Activated CD4-positive, alpha-beta T cell treated with anti-CD3 and anti-CD28 coated beads, Interleukin-2, amount 10 ng/mL, durations not matched to agents 7 days and 5 days (primary cell): ENCODE results near the gene BRCA1. TPM values are rescaled to one million over a fixed set of nuclear protein-coding genes. Genes with fewer than 3 reads are reported as not detected.
"Not testable (repeated sequence)": the region's sequence is repeated elsewhere in the genome, so short reads cannot be mapped to it uniquely, and the experiment has no call there.

Experiments used
- CTCF ChIA-PET: fragments of 350-600 bp; sonication (Branson Sonifier 250); formaldehyde crosslinking; loops from one replicate; lab custom pipeline; 2021; ENCODE audit warnings: antibody characterized with exemption; lab: Charles Lee
- POLR2A ChIA-PET: fragments of 350-600 bp; sonication (Branson Sonifier 250); formaldehyde crosslinking; loops from one replicate; lab custom pipeline; 2021; ENCODE audit warnings: antibody characterized with exemption; lab: Charles Lee
- DNase-seq: peaks from one replicate; pipeline ENCODE4 v3.0.0-alpha.2; 2020
- H3K27ac Mint-ChIP-seq: one replicate; pipeline ENCODE4 v1.8.0; 2021; ENCODE audit warnings: mild to moderate bottlenecking, moderate library complexity, mixed read lengths
- H3K27me3 Mint-ChIP-seq: one replicate; pipeline ENCODE4 v1.8.0; 2021; ENCODE audit warnings: mixed read lengths
- H3K36me3 Mint-ChIP-seq: one replicate; pipeline ENCODE4 v1.8.0; 2021; ENCODE audit warnings: low read depth, mixed read lengths
- H3K4me1 Mint-ChIP-seq: one replicate; pipeline ENCODE4 v1.8.0; 2021; ENCODE audit warnings: mixed read lengths
- H3K4me3 Mint-ChIP-seq: one replicate; pipeline ENCODE4 v1.8.0; 2021; ENCODE audit warnings: mild to moderate bottlenecking, moderate library complexity, mixed read lengths
- H3K9me3 Mint-ChIP-seq: one replicate; pipeline ENCODE4 v1.8.0; 2021; ENCODE audit warnings: mixed read lengths
- total RNA-seq, 2 experiments: library from RNA; stranded (reverse); gene quantifications; one replicate each; pipeline ENCODE4 v1.2.3, GENCODE V29; 2021

The BRCA1 gene
- total RNA-seq, 2 experiments from 2014 or later, result 67.4 to 76.0 TPM

DNA sequence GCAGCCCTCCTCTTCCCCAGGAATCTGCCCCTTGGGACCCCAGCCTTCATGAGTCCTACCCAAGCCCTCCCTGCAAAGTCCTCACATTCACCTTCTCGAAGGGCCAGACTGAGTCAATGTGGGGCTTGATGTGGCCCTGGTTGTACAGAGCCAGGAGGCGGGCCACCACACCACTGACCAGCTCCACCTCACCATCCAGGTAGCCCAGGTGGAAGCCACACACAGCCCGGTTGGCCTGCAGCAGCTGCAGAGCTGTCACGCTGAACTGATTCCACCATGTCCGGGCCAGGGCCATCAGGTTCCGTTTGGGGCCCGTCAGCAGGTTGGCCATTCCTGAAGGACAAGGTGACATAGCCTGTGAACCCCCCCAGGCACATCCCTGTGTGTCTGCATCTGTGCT, 108.9 kb downstream of the BRCA1 start:
- CTCF ChIA-PET, result no interaction called here
- Mint-ChIP-seq H3K4me3 (no peak overlapping the region), H3K27ac (no peak overlapping the region)

GRCh38 chr17:43015579-43015978, 109.6 kb downstream of the BRCA1 start:
- CTCF ChIA-PET, result interaction anchor here (1.2 kb wide), 1 partner anchor 18 kb away, joined by 4 read pairs; the partner anchor contains the start of gene RPL27
- H3K4me1 Mint-ChIP-seq, result peaks cover 38% of the 10 kb centered on the region

More for the DNA sequence above, 108.9 kb downstream of the BRCA1 start:
- H3K9me3 Mint-ChIP-seq, result no peaks in the 10 kb centered on the region
- peaks cover 16% of the 10 kb centered on the region for H3K36me3 Mint-ChIP-seq
- POLR2A ChIA-PET, result no interaction called here
- no peak for DNase-seq
- peaks cover 37% of the 10 kb centered on the region for H3K4me1 Mint-ChIP-seq
- H3K27me3 Mint-ChIP-seq, result peaks cover 3% of the 10 kb centered on the region

DNA sequence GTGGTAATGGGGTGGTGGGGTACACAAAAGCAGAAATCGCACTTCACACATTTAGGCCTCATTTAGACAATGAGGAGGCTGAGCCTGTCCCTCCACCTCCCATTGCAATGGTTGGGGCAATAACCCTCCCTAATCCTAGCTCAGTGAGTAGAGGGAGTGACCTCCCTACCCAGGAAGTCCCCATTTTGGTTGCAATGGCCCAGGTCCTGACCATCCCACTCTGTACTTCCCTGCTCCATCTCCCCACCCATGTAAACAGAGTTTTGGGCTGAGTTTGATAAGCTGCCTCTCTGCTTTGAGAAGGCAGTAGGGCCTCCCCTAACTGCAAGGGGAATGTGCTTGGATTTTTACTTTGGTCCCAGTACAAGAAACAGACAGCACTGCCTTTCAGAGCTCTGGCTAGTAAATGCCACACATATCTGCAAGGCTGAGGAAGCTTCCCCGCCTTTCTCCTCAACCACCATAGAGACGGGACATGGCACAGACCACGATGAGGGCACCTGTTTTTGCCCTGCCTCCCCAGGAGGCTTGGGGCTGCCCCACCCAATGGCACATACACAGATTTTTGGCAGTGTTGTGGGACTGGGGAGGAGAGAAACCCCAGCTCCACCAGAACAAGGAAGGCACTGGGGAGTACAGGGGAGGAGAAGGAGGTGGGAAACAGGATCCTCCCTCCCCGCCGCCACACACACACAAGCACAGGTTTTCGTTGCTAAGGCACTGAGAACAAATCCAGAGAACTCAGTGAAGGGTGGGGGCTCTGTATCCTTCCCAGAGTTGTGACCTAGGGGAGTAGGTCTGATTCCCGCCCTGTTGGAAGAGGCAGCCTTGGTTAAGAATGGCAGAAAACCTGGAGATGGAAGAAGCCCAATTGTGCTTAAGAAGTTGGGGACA, 110.3 kb downstream of the BRCA1 start:
- POLR2A ChIA-PET, result no interaction called here

More at GRCh38 chr17:43015579-43015978, 109.6 kb downstream of the BRCA1 start:
- Mint-ChIP-seq H3K27me3 (no peaks in the 10 kb centered on the region), H3K4me3 (no peak overlapping the region), H3K36me3 (peaks cover 21% of the 10 kb centered on the region), H3K27ac (no peak overlapping the region), H3K9me3 (no peaks in the 10 kb centered on the region)
- POLR2A ChIA-PET, result no interaction called here
- no peak for DNase-seq

GRCh38 chr17:43014020-43014648, 111.0 kb downstream of the BRCA1 start:
- ChIA-PET CTCF (interaction anchor here (1.0 to 1.9 kb wide), 4 partner anchors 8 to 16 kb away, joined by 3 to 6 read pairs (median 4); partner anchors contain the start of genes IFI35, RPL27 and VAT1), POLR2A (no interaction called here)
- no peak for DNase-seq
- Mint-ChIP-seq H3K36me3 (peaks cover 28% of the 10 kb centered on the region), H3K9me3 (no peaks in the 10 kb centered on the region), H3K27me3 (no peaks in the 10 kb centered on the region), H3K4me1 (peaks cover 36% of the 10 kb centered on the region), H3K27ac (no peak overlapping the region), H3K4me3 (no peak overlapping the region)

More for the DNA sequence above, 110.3 kb downstream of the BRCA1 start:
- DNase-seq, result no peak
- peaks cover 28% of the 10 kb centered on the region for H3K36me3 Mint-ChIP-seq
- H3K27ac Mint-ChIP-seq, result no peak overlapping the region
- no peak overlapping the region for H3K4me3 Mint-ChIP-seq
- H3K27me3 Mint-ChIP-seq, result no peaks in the 10 kb centered on the region
- no peaks in the 10 kb centered on the region for H3K9me3 Mint-ChIP-seq
- peaks cover 42% of the 10 kb centered on the region for H3K4me1 Mint-ChIP-seq
- CTCF ChIA-PET, result interaction anchor here (1.1 to 1.2 kb wide), 2 partner anchors 9 to 17 kb away, joined by 4 to 6 read pairs; partner anchors contain the start of genes IFI35 and RPL27

DNA sequence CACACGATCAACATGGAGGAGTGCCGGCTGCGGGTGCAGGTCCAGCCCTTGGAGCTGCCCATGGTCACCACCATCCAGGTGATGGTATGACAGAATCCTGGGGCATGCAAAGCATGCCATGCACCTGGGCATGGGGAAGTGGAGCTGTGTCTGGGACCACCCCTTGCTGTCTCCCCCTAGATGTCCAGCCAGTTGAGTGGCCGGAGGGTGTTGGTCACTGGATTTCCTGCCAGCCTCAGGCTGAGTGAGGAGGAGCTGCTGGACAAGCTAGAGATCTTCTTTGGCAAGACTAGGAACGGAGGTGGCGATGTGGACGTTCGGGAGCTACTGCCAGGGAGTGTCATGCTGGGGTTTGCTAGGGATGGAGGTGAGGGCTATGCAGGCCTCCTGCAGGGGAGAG, 111.9 kb downstream of the BRCA1 start:
- Mint-ChIP-seq H3K27ac (no peak overlapping the region), H3K27me3 (no peaks in the 10 kb centered on the region)
- POLR2A ChIA-PET, result interaction anchor here (0.6 kb wide), 1 partner anchor 9 kb away, joined by 6 read pairs; the partner anchor contains the start of gene VAT1

DNA sequence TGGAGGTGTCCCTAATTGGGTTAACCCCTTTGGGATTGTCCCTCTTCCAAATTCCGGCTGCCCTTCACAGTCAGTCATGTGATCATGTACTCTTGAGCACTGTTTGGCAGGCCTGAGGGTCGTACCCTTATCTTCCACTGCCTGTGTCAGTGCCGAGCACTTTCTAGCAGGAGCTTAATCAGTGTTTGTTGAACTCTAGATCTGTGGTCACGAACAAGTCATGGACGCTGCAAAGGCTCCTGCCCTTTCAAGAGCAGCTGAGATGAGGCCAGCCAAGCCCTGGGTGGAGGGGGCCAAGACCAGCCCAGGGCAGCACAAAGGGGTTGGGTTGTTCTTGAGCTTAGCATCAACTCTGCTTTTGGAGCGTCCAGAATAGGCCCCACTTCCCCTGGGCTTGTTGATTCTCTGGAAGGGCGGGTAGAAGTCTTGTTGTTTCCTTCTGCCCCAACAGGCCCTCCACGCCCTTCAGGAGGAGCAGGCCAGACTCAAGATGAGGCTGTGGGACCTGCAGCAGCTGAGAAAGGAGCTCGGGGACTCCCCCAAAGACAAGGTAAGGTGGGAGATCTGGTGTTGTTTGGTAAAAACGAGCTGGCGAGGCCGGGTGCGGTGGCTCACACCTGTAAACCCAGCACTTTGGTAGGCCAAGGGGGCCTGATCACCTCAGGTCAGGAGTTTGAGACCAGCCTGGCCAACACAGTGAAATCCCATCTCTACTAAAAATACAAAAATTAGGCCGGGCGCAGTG, 113.3 kb downstream of the BRCA1 start:
- no peak overlapping the region for H3K27ac Mint-ChIP-seq
- H3K4me3 Mint-ChIP-seq, result no peak overlapping the region
- ChIA-PET CTCF (interaction anchor here (1.1 to 1.9 kb wide), 7 partner anchors 10 to 93 kb away, joined by 3 to 9 read pairs (median 4); partner anchors contain the start of gene RPL27), POLR2A (no interaction called here)
- peaks cover 30% of the 10 kb centered on the region for H3K36me3 Mint-ChIP-seq
- H3K9me3 Mint-ChIP-seq, result no peaks in the 10 kb centered on the region
- H3K27me3 Mint-ChIP-seq, result no peaks in the 10 kb centered on the region
- no peak for DNase-seq
- peaks cover 28% of the 10 kb centered on the region for H3K4me1 Mint-ChIP-seq

More for the DNA sequence above, 111.9 kb downstream of the BRCA1 start:
- peaks cover 34% of the 10 kb centered on the region for H3K4me1 Mint-ChIP-seq
- H3K9me3 Mint-ChIP-seq, result no peaks in the 10 kb centered on the region
- DNase-seq, result no peak
- CTCF ChIA-PET, result interaction anchor here (1.0 to 1.9 kb wide), 4 partner anchors 9 to 92 kb away, joined by 3 to 5 read pairs (median 4); partner anchors contain the start of gene VAT1
- H3K36me3 Mint-ChIP-seq, result peaks cover 30% of the 10 kb centered on the region
- no peak overlapping the region for H3K4me3 Mint-ChIP-seq

GRCh38 chr17:43010667-43011308, 114.4 kb downstream of the BRCA1 start:
- H3K4me1 Mint-ChIP-seq, result peaks cover 32% of the 10 kb centered on the region
- no peak for DNase-seq
- CTCF ChIA-PET, result interaction anchor here (0.6 to 1.9 kb wide), 4 partner anchors 10 to 114 kb away, joined by 3 to 9 read pairs (median 4); partner anchors contain the start of genes BRCA1 and RPL27
- POLR2A ChIA-PET, result no interaction called here
- H3K9me3 Mint-ChIP-seq, result no peaks in the 10 kb centered on the region
- H3K4me3 Mint-ChIP-seq, result no peak overlapping the region
- H3K27me3 Mint-ChIP-seq, result no peaks in the 10 kb centered on the region
- peaks cover 32% of the 10 kb centered on the region for H3K36me3 Mint-ChIP-seq
- H3K27ac Mint-ChIP-seq, result no peak overlapping the region

GRCh38 chr17:43006639-43007551, 118.3 kb downstream of the BRCA1 start, which contains the start of gene IFI35:
Gene IFI35, plus strand, starts transcription at chr17:43006784. Its CDS starts 164 bp downstream, at chr17:43006948.
- H3K27me3 Mint-ChIP-seq, result no peaks in the 10 kb centered on the region
- DNase-seq, result peak; percentile 93
- H3K9me3 Mint-ChIP-seq, result no peaks in the 10 kb centered on the region
- ChIA-PET CTCF (interaction anchor here (0.7 to 2.9 kb wide), 6 partner anchors 8 to 202 kb away, joined by 4 to 19 read pairs (median 6); partner anchors contain the start of genes BECN1, RND2 and RPL27), POLR2A (interaction anchor here (0.5 to 1.1 kb wide), 2 partner anchors 8 to 118 kb away, joined by 3 to 8 read pairs; partner anchors contain the start of genes BRCA1 and RPL27)
- peaks cover 30% of the 10 kb centered on the region for H3K4me1 Mint-ChIP-seq
- H3K4me3 Mint-ChIP-seq, result peak within 1 kb of the TSS; percentile 100
- H3K36me3 Mint-ChIP-seq, result peaks cover 33% of the 10 kb centered on the region
- H3K27ac Mint-ChIP-seq, result peak within 1 kb of the TSS; percentile 100

DNA sequence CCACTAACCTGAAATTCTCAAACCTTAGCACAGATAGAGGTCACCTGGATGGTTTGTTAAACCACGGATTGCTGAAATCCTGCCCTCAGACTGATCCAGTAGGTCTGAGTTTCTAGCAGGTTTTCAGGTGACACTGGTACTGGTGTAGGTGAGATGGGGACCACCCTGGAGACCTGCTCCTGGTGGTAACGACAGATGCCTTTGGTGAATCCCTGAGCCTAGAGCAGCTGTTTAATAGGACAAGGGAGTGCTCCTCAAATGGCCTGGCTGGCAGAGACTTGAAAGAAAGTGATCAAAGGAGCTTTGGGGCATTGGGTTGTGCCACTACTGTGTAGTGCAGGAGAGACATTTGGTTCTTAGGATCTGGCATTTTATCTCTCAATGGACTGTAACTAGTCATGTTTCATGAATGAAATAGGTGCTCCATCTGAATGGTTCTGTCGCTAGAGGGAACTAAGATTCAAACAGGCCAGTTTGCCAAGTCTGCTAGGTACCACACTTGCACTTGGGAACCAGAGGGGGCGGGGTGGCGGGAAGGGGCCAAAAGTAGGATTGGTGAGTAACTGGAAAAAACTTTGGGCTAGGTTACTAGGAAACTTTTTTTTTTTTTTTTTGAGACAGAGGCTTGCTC, 121.5 kb downstream of the BRCA1 start:
- Mint-ChIP-seq H3K36me3 (peaks cover 40% of the 10 kb centered on the region), H3K4me3 (no peak overlapping the region), H3K4me1 (peaks cover 31% of the 10 kb centered on the region), H3K27ac (peak overlapping the region; percentile 41), H3K9me3 (no peaks in the 10 kb centered on the region), H3K27me3 (no peaks in the 10 kb centered on the region)
- ChIA-PET CTCF (no interaction called here), POLR2A (no interaction called here)
- DNase-seq, result no peak

- H3K9me3 Mint-ChIP-seq, H3K27me3 Mint-ChIP-seq, POLR2A ChIA-PET, H3K4me3 Mint-ChIP-seq, DNase-seq: not testable (repeated sequence)
- Mint-ChIP-seq H3K4me1 (peaks cover 36% of the 10 kb centered on the region), H3K27ac (peak overlapping the region; percentile 71), H3K36me3 (peaks cover 40% of the 10 kb centered on the region)
- CTCF ChIA-PET, result interaction anchor here (1.4 to 1.6 kb wide), 2 partner anchors 11 to 30 kb away, joined by 3 to 4 read pairs; no protein-coding TSS in a partner anchor
Measured at GRCh38 chr17:43000894-43001293, 124.3 kb downstream of the BRCA1 start.
